BE2C (cell line): Measurements from ENCODE around the gene TERF2IP.

Experiments used
- DNase-seq: peaks from one replicate; pipeline ENCODE4 v3.0.0-alpha.2; 2020
- H3K27me3 ChIP-seq: fragments of 250-450 bp; sonication (Bioruptor Pico); 2 replicates; pipeline ENCODE4 v1.5.1; 2020; ENCODE audit warnings: mild to moderate bottlenecking
- H3K36me3 ChIP-seq: fragments of 250-450 bp; sonication (Bioruptor Pico); 2 replicates; pipeline ENCODE4 v1.5.1; 2020; ENCODE audit warnings: mild to moderate bottlenecking
- H3K4me1 ChIP-seq: fragments of 250-450 bp; sonication (Bioruptor Pico); 2 replicates; pipeline ENCODE4 v1.5.1; 2020
- H3K4me3 ChIP-seq: 2 replicates; pipeline ENCODE4 v1.5.1; 2011; ENCODE audit warnings: low read depth, low read length
- H3K9me3 ChIP-seq: fragments of 250-450 bp; sonication (Bioruptor Pico); 2 replicates; pipeline ENCODE4 v1.5.1; 2020
- TF ChIP-seq, protein P1 (sequence below): IDR thresholded peaks from 2 replicates; pipeline ENCODE4 v1.5.1; 2012; ENCODE audit warnings: mild to moderate bottlenecking, low read depth, low read length

TERF2IP gene

DNA sequence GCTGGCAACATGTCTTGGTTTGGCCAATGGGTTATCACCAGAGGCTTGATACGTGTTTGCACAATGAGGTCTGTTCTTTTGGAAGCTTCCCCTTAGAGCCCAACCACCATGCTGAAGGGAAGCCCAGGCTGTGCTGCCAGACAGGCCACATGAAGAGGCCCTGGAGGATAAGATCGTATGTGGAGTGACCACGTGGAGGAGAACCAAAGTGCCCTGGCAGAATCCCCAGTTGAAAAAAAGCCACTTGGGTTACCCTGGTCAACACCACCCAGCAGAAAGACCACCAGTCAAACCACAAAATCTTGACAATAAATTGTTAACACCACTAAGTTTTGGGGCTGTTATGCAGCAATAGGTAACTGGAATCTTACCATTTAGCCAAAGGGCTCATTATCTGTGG lies 17.5 kb upstream of the TERF2IP start:
- H3K36me3 ChIP-seq, result peaks cover 91% of the 10 kb centered on the region
- H3K4me3 ChIP-seq, result no peak overlapping the region
- no peaks in the 10 kb centered on the region for H3K4me1 ChIP-seq
- TF ChIP-seq, protein P1, sequence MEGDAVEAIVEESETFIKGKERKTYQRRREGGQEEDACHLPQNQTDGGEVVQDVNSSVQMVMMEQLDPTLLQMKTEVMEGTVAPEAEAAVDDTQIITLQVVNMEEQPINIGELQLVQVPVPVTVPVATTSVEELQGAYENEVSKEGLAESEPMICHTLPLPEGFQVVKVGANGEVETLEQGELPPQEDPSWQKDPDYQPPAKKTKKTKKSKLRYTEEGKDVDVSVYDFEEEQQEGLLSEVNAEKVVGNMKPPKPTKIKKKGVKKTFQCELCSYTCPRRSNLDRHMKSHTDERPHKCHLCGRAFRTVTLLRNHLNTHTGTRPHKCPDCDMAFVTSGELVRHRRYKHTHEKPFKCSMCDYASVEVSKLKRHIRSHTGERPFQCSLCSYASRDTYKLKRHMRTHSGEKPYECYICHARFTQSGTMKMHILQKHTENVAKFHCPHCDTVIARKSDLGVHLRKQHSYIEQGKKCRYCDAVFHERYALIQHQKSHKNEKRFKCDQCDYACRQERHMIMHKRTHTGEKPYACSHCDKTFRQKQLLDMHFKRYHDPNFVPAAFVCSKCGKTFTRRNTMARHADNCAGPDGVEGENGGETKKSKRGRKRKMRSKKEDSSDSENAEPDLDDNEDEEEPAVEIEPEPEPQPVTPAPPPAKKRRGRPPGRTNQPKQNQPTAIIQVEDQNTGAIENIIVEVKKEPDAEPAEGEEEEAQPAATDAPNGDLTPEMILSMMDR, result no peak
- no peaks in the 10 kb centered on the region for H3K9me3 ChIP-seq
- no peak for DNase-seq
- no peaks in the 10 kb centered on the region for H3K27me3 ChIP-seq

DNA sequence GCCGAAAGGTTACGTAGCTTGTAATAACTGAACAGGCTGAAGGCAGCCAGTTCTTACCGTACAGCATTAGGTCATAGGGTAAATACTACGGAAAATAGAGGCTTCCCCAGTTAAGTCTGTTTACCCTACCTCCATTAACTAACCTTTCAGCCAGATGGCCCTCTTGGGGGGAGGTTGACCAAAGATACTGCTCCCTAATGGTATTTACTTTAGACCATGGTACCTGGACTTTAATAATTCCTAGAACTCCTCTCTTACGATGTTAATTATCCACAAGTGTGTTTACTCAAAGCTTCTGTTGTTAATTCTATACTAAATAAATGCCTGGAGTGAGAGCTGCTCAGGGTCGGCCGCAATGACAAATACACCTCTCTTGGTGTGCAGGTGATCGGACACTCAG lies 14.7 kb upstream of the TERF2IP start:
- no peaks in the 10 kb centered on the region for H3K4me1 ChIP-seq
- no peaks in the 10 kb centered on the region for H3K9me3 ChIP-seq
- no peaks in the 10 kb centered on the region for H3K27me3 ChIP-seq
- no peak overlapping the region for H3K4me3 ChIP-seq
- H3K36me3 ChIP-seq, result peaks cover 90% of the 10 kb centered on the region
- no peak for DNase-seq
- TF ChIP-seq, protein P1, result no peak

GRCh38 chr16:75635036-75635435 lies 12.5 kb upstream of the TERF2IP start:
- DNase-seq, result no peak
- Histone ChIP-seq H3K27me3 (no peaks in the 10 kb centered on the region), H3K4me1 (no peaks in the 10 kb centered on the region), H3K4me3 (no peak overlapping the region), H3K9me3 (no peaks in the 10 kb centered on the region), H3K36me3 (peaks cover 88% of the 10 kb centered on the region)
- TF ChIP-seq, protein P1, result no peak

DNA sequence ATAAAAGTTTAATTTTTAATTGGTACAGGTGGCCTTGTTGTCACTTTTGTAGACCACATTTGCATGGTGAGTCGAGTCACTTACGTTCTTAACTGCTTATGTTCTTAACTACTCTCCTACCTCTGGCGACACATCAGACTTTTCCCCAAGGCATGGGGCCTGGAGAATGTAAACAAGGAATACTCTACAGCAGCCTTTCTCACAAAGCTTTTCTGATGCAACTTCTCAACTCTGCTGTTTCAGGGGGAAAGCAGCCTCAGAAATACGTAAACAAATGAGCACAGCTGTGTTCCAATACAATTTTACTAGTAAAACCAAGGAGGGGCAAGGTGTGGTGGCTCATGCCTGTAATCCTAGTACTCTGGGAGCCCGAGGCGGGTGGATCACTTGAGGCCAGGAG lies 7.0 kb upstream of the TERF2IP start:
- no peaks in the 10 kb centered on the region for H3K9me3 ChIP-seq
- no peak overlapping the region for H3K4me3 ChIP-seq
- TF ChIP-seq, protein P1, result no peak
- peaks cover 83% of the 10 kb centered on the region for H3K36me3 ChIP-seq
- H3K4me1 ChIP-seq, result no peaks in the 10 kb centered on the region
- DNase-seq, result no peak
- no peaks in the 10 kb centered on the region for H3K27me3 ChIP-seq

DNA sequence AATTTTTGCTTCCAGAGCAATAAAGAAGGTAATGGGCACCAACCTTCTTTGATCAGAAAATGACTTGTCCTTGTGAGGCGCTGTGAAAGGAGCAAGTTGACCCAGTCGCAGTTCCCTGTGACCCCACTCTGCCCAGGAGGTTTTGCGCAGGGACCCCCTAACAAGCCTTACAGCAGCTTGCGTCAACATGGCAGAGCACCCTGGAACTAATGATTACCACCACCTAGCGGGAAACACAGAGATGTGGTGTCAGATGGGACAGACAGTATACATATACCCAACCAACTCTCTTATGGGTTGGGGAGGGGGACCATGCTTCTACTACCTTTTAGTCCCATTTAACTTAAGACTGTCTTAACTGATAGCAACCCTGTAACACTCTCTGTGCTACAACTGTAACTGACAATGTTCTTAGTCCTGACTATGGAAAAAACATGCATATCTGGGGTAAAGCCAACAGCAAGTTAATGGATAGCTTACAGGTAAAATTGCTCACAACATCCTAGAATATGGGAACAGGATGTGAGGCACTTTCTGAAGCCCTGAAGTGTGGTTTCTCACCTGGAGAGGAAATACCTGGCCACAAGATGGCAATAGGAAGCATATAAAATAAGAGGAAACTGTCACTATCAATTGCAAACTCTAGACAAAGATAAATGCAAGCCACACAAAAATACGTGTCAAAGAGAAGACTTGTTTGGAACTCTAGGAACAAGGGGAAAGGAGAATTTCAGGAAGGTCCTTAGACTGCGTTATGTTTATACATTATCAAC lies 3.1 kb upstream of the TERF2IP start:
- H3K4me3 ChIP-seq, result no peak overlapping the region
- TF ChIP-seq, protein P1, result no peak
- no peaks in the 10 kb centered on the region for H3K9me3 ChIP-seq
- no peaks in the 10 kb centered on the region for H3K4me1 ChIP-seq
- H3K36me3 ChIP-seq, result peaks cover 52% of the 10 kb centered on the region
- no peak for DNase-seq
- no peaks in the 10 kb centered on the region for H3K27me3 ChIP-seq

- H3K4me3 ChIP-seq, result peak overlapping the region; percentile 98
- H3K4me1 ChIP-seq, result no peaks in the 10 kb centered on the region
- no peak for DNase-seq
- H3K9me3 ChIP-seq, result no peaks in the 10 kb centered on the region
- H3K27me3 ChIP-seq, result no peaks in the 10 kb centered on the region
- H3K36me3 ChIP-seq, result peaks cover 32% of the 10 kb centered on the region
- TF ChIP-seq, protein P1, result no peak
Observed at GRCh38 chr16:75647112-75647491, 471 bp upstream of the TERF2IP start.
